Astrocyte (in vitro differentiated cells and primary cell): ENCODE data around the gene CACNB1. TPM values are rescaled to one million over a fixed set of nuclear protein-coding genes. Genes with fewer than 3 reads are reported as not detected.

ENCODE experiments used
- DNase-seq: peaks from one replicate; pipeline ENCODE4 v3.0.0-alpha.2; 2010; ENCODE audit warnings: low read depth
- FAIRE-seq: peaks from 2 replicates; lab custom pipeline; 2011; peaks lifted over from hg19 to GRCh38; lab: Jason Lieb, UNC
- H2AFZ ChIP-seq: 2 replicates; pipeline ENCODE4 v1.6.0; 2012; ENCODE audit warnings: low read depth, low read length, inconsistent platforms
- H3K27ac ChIP-seq: 2 replicates; pipeline ENCODE4 v1.5.1; 2011; ENCODE audit warnings: low read depth, low read length, inconsistent platforms
- H3K27me3 ChIP-seq: 2 replicates; pipeline ENCODE4 v1.6.0; 2011; ENCODE audit warnings: low read length, inconsistent platforms; ENCODE audit not compliant: insufficient read depth
- H3K36me3 ChIP-seq: 2 replicates; pipeline ENCODE4 v1.5.1; 2011; ENCODE audit warnings: low read length, inconsistent platforms; ENCODE audit not compliant: insufficient read depth
- H3K4me1 ChIP-seq: 2 replicates; pipeline ENCODE4 v1.5.1; 2011; ENCODE audit warnings: low read length, inconsistent platforms; ENCODE audit not compliant: insufficient read depth
- H3K4me2 ChIP-seq: 2 replicates; pipeline ENCODE4 v1.6.0; 2012; ENCODE audit warnings: low read length, inconsistent platforms
- H3K4me3 ChIP-seq: 2 replicates; pipeline ENCODE4 v1.5.1; 2011; ENCODE audit warnings: low read depth, mild to moderate bottlenecking, low read length, inconsistent platforms; ENCODE audit not compliant: insufficient read depth
- H3K79me2 ChIP-seq: 2 replicates; pipeline ENCODE4 v1.6.0; 2012; ENCODE audit warnings: mild to moderate bottlenecking, low read length, inconsistent platforms; ENCODE audit not compliant: insufficient read depth
- H3K9ac ChIP-seq: 2 replicates; pipeline ENCODE4 v1.6.0; 2012; ENCODE audit warnings: mild to moderate bottlenecking, low read length, inconsistent platforms
- H3K9me3 ChIP-seq: 2 replicates; pipeline ENCODE4 v1.5.1; 2012; ENCODE audit warnings: low read depth, mild to moderate bottlenecking, low read length, inconsistent platforms; ENCODE audit not compliant: insufficient read depth
- H4K20me1 ChIP-seq: 2 replicates; pipeline ENCODE4 v1.6.0; 2012; ENCODE audit warnings: low read length, inconsistent platforms; ENCODE audit not compliant: insufficient read depth
- H3K27ac Mint-ChIP-seq: one replicate; pipeline ENCODE4 v1.8.0; 2021; ENCODE audit warnings: mild to moderate bottlenecking, mixed read lengths; ENCODE audit not compliant: unreplicated experiment
- H3K27me3 Mint-ChIP-seq: one replicate; pipeline ENCODE4 v1.8.0; 2021; ENCODE audit warnings: low read depth, mixed read lengths; ENCODE audit not compliant: unreplicated experiment
- H3K36me3 Mint-ChIP-seq: one replicate; pipeline ENCODE4 v1.8.0; 2021; ENCODE audit warnings: low read depth, mixed read lengths; ENCODE audit not compliant: unreplicated experiment
- H3K4me1 Mint-ChIP-seq: one replicate; pipeline ENCODE4 v1.8.0; 2021; ENCODE audit warnings: low read depth, mixed read lengths; ENCODE audit not compliant: unreplicated experiment
- H3K4me3 Mint-ChIP-seq: one replicate; pipeline ENCODE4 v1.8.0; 2021; ENCODE audit warnings: mild to moderate bottlenecking, moderate library complexity, mixed read lengths; ENCODE audit not compliant: unreplicated experiment
- H3K9me3 Mint-ChIP-seq: one replicate; pipeline ENCODE4 v1.8.0; 2021; ENCODE audit warnings: mild to moderate bottlenecking, mixed read lengths; ENCODE audit not compliant: unreplicated experiment
- CTCF ChIP-seq: IDR thresholded peaks from 2 replicates; pipeline ENCODE4 v1.5.1; 2011; ENCODE audit warnings: low read depth, mild to moderate bottlenecking, inconsistent platforms, low read length, moderate library complexity; ENCODE audit not compliant: insufficient read depth
- EZH2 ChIP-seq: IDR thresholded peaks from 2 replicates; pipeline ENCODE4 v1.6.1; 2012; ENCODE audit warnings: mild to moderate bottlenecking, low read length, inconsistent platforms; ENCODE audit not compliant: insufficient read depth
- total RNA-seq: library from RNA; stranded (reverse); gene quantifications from 2 replicates; pipeline ENCODE4 v1.2.1, GENCODE V29; 2021

CACNB1 gene
- total RNA-seq, 1 donor from 2014 or later, result 16.6 TPM

GRCh38 chr17:39166437-39167335 lies 30.8 kb downstream of the CACNB1 start:
- Histone ChIP-seq H3K4me1 (peaks cover 4% of the 10 kb centered on the region), H2AFZ (no peak overlapping the region), H3K27me3 (peaks cover 36% of the 10 kb centered on the region), H3K36me3 (no peaks in the 10 kb centered on the region), H3K4me2 (no peak overlapping the region), H4K20me1 (no peaks in the 10 kb centered on the region), H3K79me2 (no peaks in the 10 kb centered on the region), H3K4me3 (no peak overlapping the region), H3K9ac (no peak overlapping the region), H3K27ac (no peak overlapping the region), H3K9me3 (no peaks in the 10 kb centered on the region)
- peaks cover 5% of the 10 kb centered on the region for H3K4me1 Mint-ChIP-seq
- no peaks in the 10 kb centered on the region for H3K9me3 Mint-ChIP-seq
- no peak for FAIRE-seq
- H3K36me3 Mint-ChIP-seq, result peaks cover 2% of the 10 kb centered on the region
- TF ChIP-seq EZH2 (no peak), CTCF (no peak)
- H3K27me3 Mint-ChIP-seq, result peaks cover 35% of the 10 kb centered on the region
- H3K27ac Mint-ChIP-seq, result no peak overlapping the region
- H3K4me3 Mint-ChIP-seq, result no peak overlapping the region
- no peak for DNase-seq

GRCh38 chr17:39165841-39166349 lies 31.6 kb downstream of the CACNB1 start, which contains the start of gene ARL5C:
Gene ARL5C, minus strand, starts transcription at chr17:39166161. Its CDS starts 401 bp downstream, at chr17:39165760.
- Histone ChIP-seq H4K20me1 (no peaks in the 10 kb centered on the region), H3K4me3 (peak within 1 kb of the TSS; percentile 53), H2AFZ (peak within 1 kb of the TSS; percentile 79), H3K79me2 (no peaks in the 10 kb centered on the region), H3K9me3 (no peaks in the 10 kb centered on the region), H3K27me3 (peaks cover 36% of the 10 kb centered on the region), H3K27ac (no peak within 1 kb of the TSS), H3K4me1 (peaks cover 4% of the 10 kb centered on the region), H3K4me2 (peak within 1 kb of the TSS; percentile 86), H3K36me3 (no peaks in the 10 kb centered on the region), H3K9ac (no peak within 1 kb of the TSS)
- Mint-ChIP-seq H3K9me3 (no peaks in the 10 kb centered on the region), H3K27ac (peak within 1 kb of the TSS; percentile 14), H3K4me1 (peaks cover 5% of the 10 kb centered on the region), H3K27me3 (peaks cover 35% of the 10 kb centered on the region), H3K4me3 (peak within 1 kb of the TSS; percentile 80), H3K36me3 (peaks cover 2% of the 10 kb centered on the region)
- TF ChIP-seq EZH2 (no peak), CTCF (no peak)
- no peak for FAIRE-seq
- no peak for DNase-seq
